ENCODE measurements around the gene SIPA1. TPM values are rescaled to one million over a fixed set of nuclear protein-coding genes. Genes with fewer than 3 reads are reported as not detected.

SIPA1 gene
- total RNA-seq, 1 donor from 2014 or later: 54.5 TPM

GRCh38 chr11:65641297-65642013 lies 3.6 kb downstream of the SIPA1 start:
- no peak for DNase-seq (ENCODE audit: low spot score)

GRCh38 chr11:65642014-65642671 lies 4.2 kb downstream of the SIPA1 start:
- no peak for DNase-seq (ENCODE audit: low spot score)

- no peak for DNase-seq (ENCODE audit: low spot score)
Measured at GRCh38 chr11:65643971-65644370, 6.1 kb downstream of the SIPA1 start.

- DNase-seq (ENCODE audit: low spot score): no peak
Measured at GRCh38 chr11:65644837-65645236, 6.9 kb downstream of the SIPA1 start.

DNA sequence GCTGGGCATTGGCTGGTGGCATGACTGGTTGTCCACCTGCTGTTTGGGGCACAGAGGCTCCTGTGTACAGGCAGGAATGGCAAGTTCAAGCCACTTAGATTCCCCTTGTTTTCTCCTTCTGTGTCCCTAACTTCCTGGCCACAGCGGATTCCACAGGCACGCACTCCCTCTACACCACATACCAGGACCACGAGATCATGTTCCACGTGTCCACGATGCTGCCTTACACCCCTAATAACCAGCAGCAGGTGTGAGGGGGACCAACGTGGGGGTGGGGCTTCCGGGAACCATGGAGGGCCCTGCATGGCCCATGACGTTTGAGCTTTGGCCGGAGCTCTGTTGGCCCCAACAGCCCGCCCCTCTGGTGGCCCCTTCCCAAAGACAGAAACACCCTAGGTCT lies 7.8 kb downstream of the SIPA1 start:
- no peak for DNase-seq (ENCODE audit: low spot score)

GRCh38 chr11:65646288-65646957 lies 8.5 kb downstream of the SIPA1 start:
- DNase-seq (ENCODE audit: low spot score): no peak

- DNase-seq (ENCODE audit: low spot score): no peak
Measured at GRCh38 chr11:65646958-65647701, 9.2 kb downstream of the SIPA1 start.

GRCh38 chr11:65648997-65649493 lies 11.1 kb downstream of the SIPA1 start:
- no peak for DNase-seq (ENCODE audit: low spot score)

- no peak for DNase-seq (ENCODE audit: low spot score)
Measured at GRCh38 chr11:65649656-65650546, 12.0 kb downstream of the SIPA1 start.

GRCh38 chr11:65650547-65651338 lies 12.8 kb downstream of the SIPA1 start:
- no peak for DNase-seq (ENCODE audit: low spot score)

DNA sequence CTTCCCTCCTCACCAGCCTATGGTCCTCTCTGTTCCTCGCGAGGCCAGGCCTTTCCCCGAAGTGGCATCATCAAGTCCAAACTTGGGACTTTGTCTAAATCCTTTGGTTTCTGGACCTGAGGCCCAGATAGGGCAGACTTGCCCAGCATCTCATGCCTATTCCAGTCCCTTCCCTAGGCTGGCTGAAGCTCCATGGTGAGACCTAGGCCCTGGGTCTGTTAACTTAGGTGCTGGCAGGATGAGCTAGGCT lies 13.4 kb downstream of the SIPA1 start:
- DNase-seq (ENCODE audit: low spot score): no peak

DNA sequence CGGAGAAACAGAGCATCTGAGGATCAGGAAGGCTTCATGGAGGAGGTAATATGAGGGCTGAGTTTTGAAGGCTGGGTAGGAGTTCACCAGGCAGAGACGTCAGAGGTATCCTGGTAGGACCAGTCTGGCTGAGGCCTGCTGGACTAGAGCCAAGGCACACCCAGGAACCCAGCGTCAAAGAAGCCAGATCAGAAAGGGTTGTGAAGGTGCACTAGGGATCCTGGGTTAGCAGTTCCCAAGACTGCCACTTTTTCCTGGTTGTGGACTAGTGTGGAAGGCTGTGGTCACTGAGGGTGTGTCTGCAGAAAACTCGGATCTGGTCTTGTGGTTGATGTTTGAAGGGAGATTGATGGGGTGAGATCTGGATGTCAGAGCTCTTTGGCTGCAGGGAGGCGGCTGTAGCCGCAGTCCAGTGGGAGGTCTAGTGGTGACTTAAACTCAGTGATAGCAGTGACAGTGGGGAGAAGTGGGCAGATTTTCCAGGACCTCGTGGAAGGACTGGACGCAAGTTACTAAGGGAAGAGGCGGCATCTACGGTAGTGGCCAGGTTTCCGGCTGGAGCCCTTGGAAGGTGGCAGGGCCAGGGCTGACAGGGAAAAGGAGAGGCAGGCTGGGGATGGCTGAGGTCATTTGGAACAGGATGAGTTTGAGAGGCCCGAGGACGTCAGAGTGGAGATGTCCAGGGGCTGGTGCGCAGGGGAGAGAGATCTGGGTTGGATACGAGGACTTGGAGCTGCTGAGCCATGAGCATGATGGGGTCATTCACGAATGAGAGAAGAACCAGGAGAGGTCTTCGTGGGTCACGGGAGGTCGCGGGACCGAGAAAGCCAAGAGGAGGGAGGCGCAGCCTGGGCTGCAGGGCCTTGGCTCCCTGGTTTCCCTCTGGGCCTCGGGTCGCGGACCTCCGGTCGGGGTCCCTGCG lies 13.9 kb downstream of the SIPA1 start:
- no peak for DNase-seq (ENCODE audit: low spot score)

DNA sequence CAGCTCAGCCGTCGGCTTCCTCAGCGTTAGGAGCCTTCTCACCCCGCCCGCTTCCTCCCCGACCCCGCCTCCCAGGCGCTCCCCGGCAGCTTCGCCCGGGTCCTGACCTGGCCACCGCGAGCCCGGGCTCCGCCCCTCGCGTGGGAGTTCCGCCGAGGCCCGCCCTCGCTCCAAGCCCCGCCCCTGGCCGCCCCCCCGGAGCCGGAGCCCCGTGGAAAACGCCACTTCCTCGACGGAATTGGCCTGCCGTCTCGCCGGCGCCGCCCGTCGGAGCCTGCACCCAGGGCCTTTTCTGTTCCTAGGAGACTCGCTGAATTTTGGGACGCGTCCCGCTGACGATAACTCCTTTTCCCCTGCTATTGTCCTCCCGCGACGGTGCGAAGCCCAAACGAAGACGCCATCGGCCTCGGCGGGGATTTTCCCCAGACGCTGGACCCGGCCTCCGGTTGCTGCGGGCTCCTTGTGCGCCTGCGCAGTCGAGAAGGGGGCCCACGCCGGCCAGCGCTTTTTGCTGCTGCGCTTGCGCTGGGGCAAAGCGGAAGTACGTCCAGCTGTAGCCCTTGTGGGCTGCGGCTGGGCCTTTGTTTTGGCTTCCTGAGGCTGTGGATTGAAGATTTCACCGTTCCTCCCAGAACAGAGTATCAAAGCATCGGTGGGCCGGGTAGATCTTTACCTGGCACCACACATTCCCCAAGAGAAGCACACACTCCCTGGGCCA lies 14.8 kb downstream of the SIPA1 start:
- peak; percentile 99 for DNase-seq (ENCODE audit: low spot score)

DNA sequence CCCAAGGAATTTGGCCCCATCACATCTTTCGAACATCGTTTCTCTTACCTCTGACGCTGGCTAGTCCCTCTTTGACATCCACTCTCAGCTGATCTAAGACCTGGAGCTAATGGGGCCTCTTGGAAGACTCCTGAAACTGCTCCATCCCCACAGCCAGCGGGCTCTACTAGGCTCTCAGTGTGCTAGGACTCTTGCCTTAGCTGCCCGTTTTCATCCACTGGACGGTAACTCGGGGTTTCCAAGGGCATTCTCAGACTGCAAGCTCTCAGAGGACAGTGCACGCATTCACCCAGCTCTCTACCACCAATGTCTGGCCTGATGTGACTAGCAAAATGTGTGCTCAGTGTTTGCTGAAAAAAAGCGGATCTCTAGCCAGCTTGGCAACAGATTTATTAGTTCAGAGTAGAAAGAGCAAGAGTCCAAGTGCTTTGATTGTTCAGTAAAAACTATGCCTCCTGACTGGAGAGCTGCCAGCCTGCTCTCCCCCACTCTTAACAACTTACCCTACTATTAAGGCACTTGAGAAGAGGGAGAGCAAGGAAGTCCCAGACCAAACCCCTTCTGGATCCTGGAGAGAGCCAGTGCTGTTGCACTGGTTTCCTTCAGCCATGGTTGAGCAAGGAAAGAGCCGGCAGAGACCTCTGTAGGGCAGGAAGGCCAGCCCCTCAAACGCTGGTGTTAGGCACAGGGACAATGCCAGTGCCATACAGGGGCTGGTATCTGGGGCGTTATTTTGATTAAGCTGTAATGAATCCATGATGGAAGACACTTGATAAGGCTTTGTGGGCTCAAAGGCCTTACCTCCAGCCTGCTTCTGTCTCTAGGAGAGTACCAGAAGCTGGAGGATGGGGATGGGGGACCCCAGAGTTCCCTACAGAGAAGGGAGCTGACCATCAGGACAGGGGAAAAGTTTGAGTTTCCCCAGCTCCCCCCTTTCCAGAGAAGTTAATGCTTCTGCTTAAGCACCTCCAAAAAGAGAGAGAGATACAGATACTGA lies 15.6 kb downstream of the SIPA1 start:
- no peak for DNase-seq (ENCODE audit: low spot score)

DNA sequence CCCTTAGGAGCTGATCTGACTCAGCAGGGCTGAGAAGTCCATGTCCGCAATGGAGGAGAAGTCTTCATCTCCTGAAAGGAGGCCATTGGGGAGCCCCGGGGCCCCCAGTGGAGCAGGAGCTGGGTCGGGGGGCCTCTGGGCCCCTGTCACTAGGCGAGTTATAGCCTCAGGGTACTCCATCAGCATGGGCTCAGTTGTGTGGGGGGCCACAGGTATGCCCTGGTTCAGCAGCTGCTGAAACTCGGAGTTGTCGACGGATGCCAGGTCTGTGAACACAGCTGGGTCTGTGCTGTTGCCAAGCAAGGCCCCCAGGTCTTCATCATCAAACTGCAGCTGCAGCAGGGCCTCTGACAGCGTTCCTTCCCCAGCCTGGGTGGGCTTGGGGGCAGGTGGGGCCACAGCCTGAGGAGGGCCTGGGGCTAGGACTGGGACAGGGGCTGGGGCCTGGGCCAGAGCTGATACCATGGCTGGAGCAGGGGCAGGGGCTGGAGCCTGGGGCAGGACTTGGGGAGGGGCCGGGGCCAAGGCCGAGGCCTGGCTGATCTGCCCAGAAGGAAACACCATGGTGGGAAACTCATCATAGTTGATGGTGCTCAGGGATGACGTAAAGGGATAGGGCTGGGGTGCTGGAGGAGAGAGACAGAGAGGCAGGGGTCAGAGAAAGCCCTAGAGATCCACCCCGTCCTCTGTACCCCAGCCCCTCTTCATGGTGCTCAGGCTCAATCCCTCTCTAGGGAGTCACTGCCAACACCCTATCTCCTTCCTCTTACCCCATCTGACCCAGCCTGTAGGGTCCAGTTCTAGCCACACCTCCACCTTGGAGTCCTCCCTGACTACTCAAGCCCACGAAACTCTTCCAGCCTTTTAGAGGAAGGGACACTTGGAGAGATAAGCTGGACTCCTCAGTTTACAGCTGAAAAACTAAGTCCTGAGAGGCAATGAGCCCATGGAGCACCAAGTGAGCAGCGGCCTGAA lies 16.8 kb downstream of the SIPA1 start:
- DNase-seq (ENCODE audit: low spot score): no peak
